B cell (primary cell): ENCODE data around the gene HDAC9. TPM values are rescaled to one million over a fixed set of nuclear protein-coding genes. Genes with fewer than 3 reads are reported as not detected.

ENCODE experiments used
- ATAC-seq: fragments of 200-7000 bp; cut with Tn5 transposase; one replicate; pipeline ENCODE4 v1.10.0; 2021; ENCODE audit warnings: low read depth, mild to moderate bottlenecking, moderate number of reproducible peaks, moderate library complexity
- CTCF ChIA-PET: fragments of 350-600 bp; sonication (Branson Sonifier 250); formaldehyde crosslinking; loops from one replicate; lab custom pipeline; 2021; ENCODE audit warnings: antibody characterized with exemption, inconsistent platforms; lab: Charles Lee
- POLR2A ChIA-PET: fragments of 350-600 bp; sonication (Branson Sonifier 250); formaldehyde crosslinking; loops from one replicate; lab custom pipeline; 2021; ENCODE audit warnings: antibody characterized with exemption; lab: Charles Lee
- DNase-seq: peaks from one replicate; pipeline ENCODE4 v3.0.0; 2013
- H2AFZ ChIP-seq: 2 replicates; pipeline ENCODE4 v1.6.1; 2012; ENCODE audit warnings: mild to moderate bottlenecking, low read depth, low read length; ENCODE audit not compliant: insufficient read depth, poor library complexity, severe bottlenecking
- H3K27ac ChIP-seq, 2 donors: 1 replicate in 1 of 2; 2 replicates in 1 of 2; pipeline ENCODE4 v1.5.1; 2012 to 2013; ENCODE audit warnings: low read length in 2 of 2, mild to moderate bottlenecking in 2 of 2, moderate library complexity in 1 of 2
- H3K27me3 ChIP-seq, 4 experiments: fragments of 200-600 bp in 1 of 4; sonication (generic) in 1 of 4; replicated peaks in 1 of 4; 1 replicate in 2 of 4; 2 replicates in 2 of 4; pipeline versions ENCODE4 v1.6.1 to v1.7.0; 2013 to 2016; ENCODE audit warnings: low read length in 3 of 4, mild to moderate bottlenecking in 2 of 4, mixed read lengths in 1 of 4, moderate library complexity in 1 of 4; ENCODE audit not compliant: insufficient read depth in 4 of 4, control insufficient read depth in 3 of 4; ENCODE audit errors: control extremely low read depth in 1 of 4
- H3K36me3 ChIP-seq, 2 experiments: replicated peaks in 1 of 2; 1 replicate in 1 of 2; 2 replicates in 1 of 2; pipeline versions ENCODE4 v1.6.1 to v1.7.1; 2013; ENCODE audit warnings: low read length in 1 of 2; ENCODE audit not compliant: insufficient read depth in 2 of 2, control insufficient read depth in 1 of 2; ENCODE audit errors: control extremely low read depth in 1 of 2, extremely low read depth in 1 of 2
- H3K4me1 ChIP-seq, 2 donors: fragments of 200-600 bp in 1 of 2; sonication (generic) in 1 of 2; 1 replicate in 1 of 2; 2 replicates in 1 of 2; pipeline versions ENCODE4 v1.5.1 to v1.6.1; 2013 to 2017; ENCODE audit warnings: low read length in 2 of 2; ENCODE audit not compliant: control insufficient read depth in 2 of 2, insufficient read depth in 2 of 2
- H3K4me2 ChIP-seq: replicated peaks from 2 replicates; pipeline ENCODE3; 2012; ENCODE audit warnings: mild to moderate bottlenecking, low read depth, low read length; ENCODE audit not compliant: poor library complexity, severe bottlenecking
- H3K4me3 ChIP-seq, 5 experiments: fragments of 200-600 bp in 1 of 5; sonication (generic) in 1 of 5; 1 replicate in 3 of 5; 2 replicates in 2 of 5; pipeline versions ENCODE4 v1.5.1 to v1.7.0; 2011 to 2016; ENCODE audit warnings: low read length in 4 of 5, mild to moderate bottlenecking in 4 of 5, low read depth in 2 of 5, control low read depth in 1 of 5, moderate library complexity in 1 of 5; ENCODE audit not compliant: insufficient read depth in 1 of 5; ENCODE audit errors: control extremely low read depth in 1 of 5, extremely low read depth in 1 of 5
- H3K79me2 ChIP-seq: fragments of 200-600 bp; sonication (generic); one replicate; pipeline ENCODE4 v1.6.0; 2016; ENCODE audit warnings: low read length; ENCODE audit not compliant: control insufficient read depth, insufficient read depth
- H3K9ac ChIP-seq: fragments of 200-600 bp; sonication (generic); 2 replicates; pipeline ENCODE4 v1.6.1; 2017; ENCODE audit warnings: mild to moderate bottlenecking, low read length, moderate library complexity
- H3K9me3 ChIP-seq, 3 donors: one replicate each; pipeline versions ENCODE4 v1.6.1 to v1.7.1; 2013; ENCODE audit warnings: low read length in 2 of 3; ENCODE audit not compliant: control insufficient read depth in 2 of 3, insufficient read depth in 1 of 3; ENCODE audit errors: control extremely low read depth in 1 of 3
- H4K20me1 ChIP-seq: 2 replicates; pipeline ENCODE4 v1.6.0; 2012; ENCODE audit warnings: mild to moderate bottlenecking, low read length; ENCODE audit not compliant: insufficient read depth, control insufficient read depth, poor library complexity, severe bottlenecking
- H3K27ac Mint-ChIP-seq: one replicate; pipeline ENCODE4 v1.8.0; 2021; ENCODE audit warnings: mixed read lengths
- H3K27me3 Mint-ChIP-seq: one replicate; pipeline ENCODE4 v1.8.0; 2021; ENCODE audit warnings: mixed read lengths
- H3K4me1 Mint-ChIP-seq: one replicate; pipeline ENCODE4 v1.8.0; 2021; ENCODE audit warnings: mixed read lengths
- H3K4me3 Mint-ChIP-seq: one replicate; pipeline ENCODE4 v1.8.0; 2021; ENCODE audit warnings: mixed read lengths
- H3K9me3 Mint-ChIP-seq: one replicate; pipeline ENCODE4 v1.8.0; 2022; ENCODE audit warnings: mixed read lengths; ENCODE audit not compliant: insufficient read depth
- CTCF ChIP-seq: fragments of 200-600 bp; IDR thresholded peaks from one replicate; pipeline ENCODE4 v1.8.0; 2022; ENCODE audit warnings: antibody characterized with exemption, mild to moderate bottlenecking
- EZH2 ChIP-seq: IDR thresholded peaks from 2 replicates; pipeline ENCODE4 v1.6.1; 2012; ENCODE audit warnings: borderline replicate concordance, low read depth, mild to moderate bottlenecking, moderate library complexity, low read length; ENCODE audit not compliant: insufficient read depth, poor library complexity, severe bottlenecking
- WGBS: methylation state at CpG from one replicate; pipeline ENCODE4 v1.1.5; 2013; ENCODE audit warnings: missing lambda C conversion rate; ENCODE audit not compliant: insufficient coverage; 5-methylcytosine and 5-hydroxymethylcytosine counted together
- intact Hi-C: fragments of 100-400 bp; cut with micrococcal nuclease; formaldehyde crosslinking; loops from one replicate; pipeline ENCODE4 v1.10.0; 2022
- polyA plus RNA-seq: library from polyadenylated mRNA; depleted of rRNA; stranded (reverse); fragments of >200 nt; gene quantifications from 2 replicates; pipeline ENCODE4 v1.2.3, GENCODE V29; 2012
- total RNA-seq, 2 donors: library from RNA; stranded (reverse); fragments of 120-200 nt in 1 of 2; gene quantifications; 1 replicate in 1 of 2; 2 replicates in 1 of 2; pipeline versions ENCODE4 v1.2.3 to v1.2.4, GENCODE V29; 2013 to 2022

Gene HDAC9
- total and polyA plus RNA-seq, 2 donors (not counting 1 experiment from before 2014, with no cell fraction given): 49.1 to 64.8 TPM

- ChIA-PET CTCF (no interaction called here), POLR2A (no interaction called here)
- no peaks in the 10 kb centered on the region for H4K20me1 ChIP-seq
- intact Hi-C loops: loop anchor here (10.0 kb wide), 1 partner anchor 1947 kb away; no protein-coding TSS in a partner anchor
- H3K9ac ChIP-seq: no peak overlapping the region
- WGBS: 100% methylated on average over 3 of the region's 5 CpGs
- H3K9me3 Mint-ChIP-seq: no peaks in the 10 kb centered on the region
- H3K4me3 Mint-ChIP-seq: no peak overlapping the region
- no peak overlapping the region for H3K4me3 ChIP-seq
- H3K27me3 ChIP-seq: no peaks in the 10 kb centered on the region
- H3K4me2 ChIP-seq: no peak overlapping the region
- DNase-seq (no peak), ATAC-seq (no peak)
- no peaks in the 10 kb centered on the region for H3K79me2 ChIP-seq
- H3K27ac Mint-ChIP-seq: no peak overlapping the region
- no peaks in the 10 kb centered on the region for H3K4me1 ChIP-seq
- H3K27ac ChIP-seq: no peak overlapping the region
- H3K9me3 ChIP-seq: no peaks in the 10 kb centered on the region
- peaks cover 24 to 66% of the 10 kb centered on the region in 2 experiments for H3K36me3 ChIP-seq
- no peak overlapping the region for H2AFZ ChIP-seq
- no peaks in the 10 kb centered on the region for H3K4me1 Mint-ChIP-seq
- TF ChIP-seq EZH2 (no peak), CTCF (no peak)
- H3K27me3 Mint-ChIP-seq: no peaks in the 10 kb centered on the region
These were observed 152.0 kb downstream of the HDAC9 start for GRCh38 chr7:18647582-18647981.

- Histone ChIP-seq H3K79me2 (no peaks in the 10 kb centered on the region), H3K4me1 (no peaks in the 10 kb centered on the region), H3K9ac (no peak overlapping the region), H3K27ac (no peak overlapping the region), H3K4me3 (no peak overlapping the region), H2AFZ (no peak overlapping the region), H3K4me2 (no peak overlapping the region), H3K9me3 (no peaks in the 10 kb centered on the region), H4K20me1 (no peaks in the 10 kb centered on the region), H3K27me3 (no peaks in the 10 kb centered on the region), H3K36me3 (peaks cover 15 to 60% of the 10 kb centered on the region in 2 experiments)
- 96% methylated on average over 7 of the region's 9 CpGs for WGBS
- H3K27me3 Mint-ChIP-seq: no peaks in the 10 kb centered on the region
- H3K9me3 Mint-ChIP-seq: no peaks in the 10 kb centered on the region
- ChIA-PET POLR2A (no interaction called here), CTCF (interaction anchor here (1.2 kb wide), 1 partner anchor 17 kb away, joined by 3 read pairs; no protein-coding TSS in a partner anchor)
- ATAC-seq (no peak), DNase-seq (no peak)
- no peak overlapping the region for H3K4me3 Mint-ChIP-seq
- no peak for TF ChIP-seq CTCF
- no peak for TF ChIP-seq EZH2
- H3K4me1 Mint-ChIP-seq: no peaks in the 10 kb centered on the region
- no peak overlapping the region for H3K27ac Mint-ChIP-seq
- intact Hi-C loops: loop anchor here (10.0 kb wide), 1 partner anchor 1946 kb away; no protein-coding TSS in a partner anchor
These were observed 153.6 kb downstream of the HDAC9 start for GRCh38 chr7:18648849-18649758.
